OCI-LY1 (cell line): ENCODE measurements around the gene JAK1.

Experiments
- EZH2 ChIP-seq: fragments of 200-600 bp; sonication (generic), shearing (Covaris generic); IDR thresholded peaks from 2 replicates; pipeline ENCODE4 v1.8.0; 2017; ENCODE audit warnings: borderline replicate concordance, mixed run types, mild to moderate bottlenecking, antibody characterized with exemption, low read length, moderate library complexity, mixed read lengths
- TF ChIP-seq, protein P1 (sequence below): fragments of 200-600 bp; sonication (generic), shearing (Covaris generic); IDR thresholded peaks from 2 replicates; pipeline ENCODE4 v1.5.1; 2017; ENCODE audit warnings: mild to moderate bottlenecking, antibody characterized with exemption, low read length, moderate library complexity, mixed read lengths

DNA sequence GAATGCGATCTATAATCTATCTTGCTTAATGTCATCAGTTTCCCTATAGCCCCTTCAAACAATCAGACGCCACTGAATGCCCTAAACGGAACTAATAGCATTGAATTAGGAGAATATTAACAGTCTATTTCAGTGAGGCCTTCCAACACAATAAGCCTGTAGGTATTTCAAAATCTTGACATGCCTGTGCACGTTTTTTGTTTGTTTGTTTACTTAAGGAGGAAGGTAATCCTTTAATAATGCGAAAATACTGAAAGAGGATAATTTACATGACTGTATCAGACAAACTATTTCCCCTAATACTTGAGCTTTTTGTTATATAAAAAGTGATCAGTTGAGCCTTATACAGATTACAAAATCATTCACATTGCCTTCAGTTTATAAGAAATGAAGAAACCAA lies 29.0 kb upstream of the JAK1 start:
- TF ChIP-seq, protein P1, sequence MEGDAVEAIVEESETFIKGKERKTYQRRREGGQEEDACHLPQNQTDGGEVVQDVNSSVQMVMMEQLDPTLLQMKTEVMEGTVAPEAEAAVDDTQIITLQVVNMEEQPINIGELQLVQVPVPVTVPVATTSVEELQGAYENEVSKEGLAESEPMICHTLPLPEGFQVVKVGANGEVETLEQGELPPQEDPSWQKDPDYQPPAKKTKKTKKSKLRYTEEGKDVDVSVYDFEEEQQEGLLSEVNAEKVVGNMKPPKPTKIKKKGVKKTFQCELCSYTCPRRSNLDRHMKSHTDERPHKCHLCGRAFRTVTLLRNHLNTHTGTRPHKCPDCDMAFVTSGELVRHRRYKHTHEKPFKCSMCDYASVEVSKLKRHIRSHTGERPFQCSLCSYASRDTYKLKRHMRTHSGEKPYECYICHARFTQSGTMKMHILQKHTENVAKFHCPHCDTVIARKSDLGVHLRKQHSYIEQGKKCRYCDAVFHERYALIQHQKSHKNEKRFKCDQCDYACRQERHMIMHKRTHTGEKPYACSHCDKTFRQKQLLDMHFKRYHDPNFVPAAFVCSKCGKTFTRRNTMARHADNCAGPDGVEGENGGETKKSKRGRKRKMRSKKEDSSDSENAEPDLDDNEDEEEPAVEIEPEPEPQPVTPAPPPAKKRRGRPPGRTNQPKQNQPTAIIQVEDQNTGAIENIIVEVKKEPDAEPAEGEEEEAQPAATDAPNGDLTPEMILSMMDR = no peak
- no peak for TF ChIP-seq EZH2
